HG02852 (cell line): ENCODE results near the gene FAM163B.

Experiments
- ATAC-seq: cut with Tn5 transposase; IDR thresholded peaks from one replicate; pipeline ENCODE4 v1.9.1; 2021; ENCODE audit warnings: mild to moderate bottlenecking, moderate library complexity; ENCODE audit not compliant: unreplicated experiment

The FAM163B gene

DNA sequence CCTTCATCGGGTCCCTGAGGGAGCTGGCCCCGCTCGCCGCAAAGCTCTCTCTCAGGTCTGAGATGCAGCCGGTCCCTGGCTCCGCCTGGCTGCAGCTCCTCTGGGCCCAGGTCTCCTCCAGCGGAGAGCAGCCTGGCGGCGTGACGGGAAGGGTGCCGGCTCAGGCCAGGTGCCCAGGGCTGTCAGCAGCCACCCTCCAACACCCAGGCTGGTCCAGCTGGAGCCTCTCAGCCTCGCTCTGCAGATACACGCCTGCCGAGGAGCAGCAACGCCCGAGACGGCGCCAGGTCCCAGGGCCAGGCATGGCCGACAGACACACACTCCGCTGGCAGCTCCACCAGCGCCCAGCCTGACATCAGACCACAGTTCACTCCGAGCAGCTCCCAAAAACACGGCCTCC lies 25.6 kb downstream of the FAM163B start:
- ATAC-seq: no peak

DNA sequence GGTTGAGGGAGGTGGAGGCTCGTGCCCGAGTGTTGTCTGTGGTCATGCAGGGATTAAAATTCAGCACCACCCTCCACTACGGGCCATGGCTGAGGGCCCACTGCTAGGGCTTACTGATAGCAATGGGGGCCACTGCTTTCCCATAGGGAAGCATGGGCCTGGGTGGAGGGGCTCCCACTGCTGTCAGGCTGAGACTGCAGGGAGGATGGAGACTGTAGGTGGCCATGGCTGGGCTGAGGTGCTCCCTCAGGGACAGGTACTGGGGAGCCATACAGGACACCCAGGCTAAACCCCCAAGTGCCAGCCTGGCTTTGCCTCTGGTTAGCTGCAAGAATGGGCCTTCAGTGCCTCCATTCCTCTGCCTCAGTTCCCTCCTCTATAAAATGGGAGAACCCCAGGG lies 26.1 kb downstream of the FAM163B start:
- no peak for ATAC-seq

DNA sequence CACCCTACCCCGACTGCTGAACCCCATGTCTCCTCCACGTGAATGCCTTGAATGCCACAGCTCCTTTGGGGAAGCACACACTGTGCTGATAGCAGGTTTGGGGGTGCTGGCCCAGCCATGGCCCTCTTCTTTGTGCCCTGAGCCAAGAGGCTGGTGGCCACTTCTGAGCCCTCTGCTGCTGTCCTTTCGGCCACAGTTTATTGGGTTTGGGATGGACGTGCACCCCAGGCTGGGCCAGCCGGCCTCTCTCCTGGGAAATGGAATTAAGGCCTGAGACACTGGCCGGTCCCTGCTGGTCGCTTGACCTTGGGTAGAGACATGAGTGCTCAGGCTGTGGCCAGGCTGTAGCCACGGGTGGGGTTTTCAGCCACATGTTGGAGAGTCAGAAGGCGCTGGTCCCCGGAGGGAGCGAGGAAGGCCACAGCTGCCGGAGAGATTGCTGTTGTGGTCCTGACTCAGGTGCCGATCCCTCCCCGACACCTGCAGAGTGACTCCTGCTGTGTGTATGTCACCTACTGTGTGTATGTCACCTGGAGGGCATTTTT lies 26.6 kb downstream of the FAM163B start:
- ATAC-seq: no peak

DNA sequence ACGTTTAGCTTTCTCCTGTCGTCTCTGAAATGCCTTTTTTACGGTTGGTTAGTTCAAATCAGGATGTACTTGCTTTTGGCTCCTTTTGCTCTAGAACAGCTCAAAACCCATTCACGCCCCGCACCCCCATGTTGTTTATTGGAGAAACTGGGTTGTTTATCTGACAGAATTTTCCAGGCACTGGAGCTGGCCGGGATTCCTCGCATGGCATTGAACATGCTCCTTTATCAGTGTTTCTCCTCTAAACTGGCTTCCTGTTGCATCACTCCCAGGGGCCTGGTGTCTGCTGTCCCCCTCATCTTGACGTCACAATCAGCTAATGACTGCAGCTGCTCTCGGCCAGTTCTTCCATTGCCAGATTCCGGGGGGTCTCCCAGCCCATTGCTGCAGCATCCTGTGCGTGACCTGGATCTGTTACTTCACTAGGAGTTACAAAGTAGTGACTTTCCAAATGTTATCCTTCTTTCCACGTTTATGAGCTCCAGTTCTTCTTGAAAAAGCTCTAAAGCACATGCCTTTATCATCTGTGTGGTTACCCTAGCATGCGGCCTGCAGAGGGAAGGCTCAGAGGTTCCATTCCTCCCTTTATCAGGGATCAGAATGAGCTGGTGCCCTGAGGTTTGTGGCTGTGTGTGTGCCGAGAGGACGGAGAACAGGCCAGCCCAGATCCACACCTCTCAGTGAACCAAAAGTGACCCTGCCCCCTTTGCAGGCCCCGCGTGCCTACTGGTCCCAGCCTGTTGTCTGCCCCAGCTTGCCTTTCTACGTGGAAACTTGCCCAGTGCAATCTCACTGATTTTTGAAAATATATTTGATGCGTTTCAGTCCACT lies 27.5 kb downstream of the FAM163B start:
- ATAC-seq: no peak

DNA sequence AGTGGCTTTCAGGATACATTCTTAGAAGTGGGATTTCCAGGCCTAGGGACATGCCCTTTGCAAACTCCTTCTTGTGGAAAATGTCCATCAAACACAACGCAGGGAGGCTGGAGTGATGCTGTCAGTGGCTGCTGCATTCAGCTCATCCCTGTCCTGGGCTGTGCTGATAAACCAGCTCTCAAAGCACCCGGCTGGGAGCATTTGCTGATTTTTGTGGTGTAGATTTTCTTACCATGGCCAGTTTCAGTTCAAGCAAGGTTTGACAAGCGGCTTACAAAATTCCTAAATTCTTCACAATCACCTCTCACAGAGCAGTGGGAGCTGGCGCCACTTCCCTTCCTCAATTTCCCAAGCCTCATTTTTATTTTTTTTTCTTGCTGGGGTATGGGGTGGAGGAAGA lies 28.2 kb downstream of the FAM163B start:
- no peak for ATAC-seq

DNA sequence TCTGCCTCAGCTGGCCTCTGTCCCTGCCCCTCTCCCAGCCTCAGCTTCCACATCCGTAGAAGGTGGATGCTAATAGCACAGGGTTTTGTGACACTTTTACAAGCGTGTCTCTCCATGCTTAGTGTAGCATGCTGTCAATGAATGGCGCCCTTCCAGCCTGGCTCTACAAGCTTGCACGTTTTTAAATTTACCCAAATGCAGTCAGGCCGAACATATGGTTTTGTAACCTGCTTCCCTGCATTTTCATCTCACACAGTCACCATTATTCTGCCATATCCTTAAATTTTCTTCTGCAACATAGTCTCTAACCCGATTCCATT lies 28.8 kb downstream of the FAM163B start:
- no peak for ATAC-seq

DNA sequence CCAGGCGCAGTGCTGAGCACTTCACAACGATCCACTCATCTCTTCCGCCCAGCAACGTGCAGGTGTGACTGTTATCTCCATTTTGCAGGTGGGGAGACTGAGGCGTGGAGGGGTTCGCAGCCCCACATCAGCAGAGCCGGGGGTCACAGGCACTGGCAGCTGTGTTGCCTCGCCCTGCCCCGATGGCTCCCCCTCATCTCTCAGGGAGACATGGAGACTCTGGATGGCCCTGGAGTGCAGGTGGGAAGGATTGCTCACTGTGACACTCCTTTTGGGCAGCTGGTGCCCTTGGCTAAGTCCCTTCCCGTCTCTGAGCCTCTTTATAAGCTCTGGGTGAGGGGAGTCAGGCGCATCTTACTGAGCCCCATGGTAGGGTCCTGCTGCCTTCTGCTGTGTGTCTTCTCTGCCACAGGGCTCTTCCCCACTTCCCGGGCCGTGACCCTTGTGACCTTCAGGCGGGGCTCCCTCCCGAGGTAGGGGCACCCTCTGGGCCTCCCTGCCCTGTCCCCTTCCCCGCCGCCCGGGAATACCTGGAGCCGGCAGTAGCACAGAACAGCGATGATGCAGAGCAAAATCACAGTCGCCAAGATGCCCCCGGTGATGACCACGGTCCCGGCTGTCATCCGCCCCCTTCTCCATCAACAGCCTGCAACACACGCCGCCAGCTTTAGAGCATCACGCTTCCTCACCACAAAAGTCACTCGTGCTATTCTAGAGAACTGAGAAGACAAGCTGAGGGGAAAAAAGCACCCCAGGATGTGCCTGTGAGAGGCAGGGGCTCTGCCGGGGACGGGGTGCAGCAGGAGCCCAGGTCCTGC lies 29.4 kb downstream of the FAM163B start:
- no peak for ATAC-seq

DNA sequence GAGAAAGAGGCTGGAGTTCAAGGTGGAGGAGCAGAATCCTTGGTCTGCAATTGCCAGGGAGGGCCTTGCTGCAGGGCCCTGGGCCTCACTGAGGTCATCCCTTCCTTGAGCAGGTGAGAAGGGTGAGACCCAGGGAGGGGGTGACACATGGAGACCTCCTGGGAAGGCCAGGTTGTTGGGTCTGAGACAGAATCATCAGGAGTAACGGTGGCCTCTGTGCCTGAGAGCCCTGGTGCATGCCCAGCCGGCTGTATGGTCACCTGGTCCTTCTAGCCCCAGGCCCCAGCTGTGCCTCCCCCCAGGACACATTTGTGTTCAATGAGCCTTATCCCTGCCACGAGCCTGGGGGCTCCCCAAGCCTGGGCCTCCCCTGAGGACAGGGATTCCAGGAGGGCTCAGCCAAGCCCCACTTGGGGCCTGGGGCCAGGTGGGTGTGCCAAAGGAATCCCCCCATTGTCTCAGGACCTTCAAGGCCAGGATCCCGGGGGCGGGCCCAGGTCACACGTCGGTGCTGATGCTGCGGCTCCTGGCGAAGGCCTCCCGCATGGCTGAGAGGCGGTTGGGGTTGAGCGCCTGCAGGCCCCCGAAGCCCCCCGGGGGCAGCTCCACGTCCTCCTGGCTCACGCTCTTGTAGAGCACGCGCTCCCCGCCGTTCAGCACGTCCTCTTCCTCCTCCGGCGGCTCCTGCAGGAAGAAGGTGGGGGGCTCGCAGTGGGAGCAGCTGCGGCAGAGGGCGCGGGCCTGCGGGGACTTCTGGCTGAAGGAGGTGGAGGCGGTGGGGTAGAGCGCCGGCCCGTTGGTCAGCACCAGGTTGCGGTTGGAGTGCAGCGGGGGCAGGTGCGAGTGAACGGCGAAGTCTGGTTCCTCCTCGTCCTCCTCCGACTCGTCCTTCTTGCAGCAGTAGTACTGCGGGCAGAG lies 30.4 kb downstream of the FAM163B start:
- ATAC-seq: no peak

DNA sequence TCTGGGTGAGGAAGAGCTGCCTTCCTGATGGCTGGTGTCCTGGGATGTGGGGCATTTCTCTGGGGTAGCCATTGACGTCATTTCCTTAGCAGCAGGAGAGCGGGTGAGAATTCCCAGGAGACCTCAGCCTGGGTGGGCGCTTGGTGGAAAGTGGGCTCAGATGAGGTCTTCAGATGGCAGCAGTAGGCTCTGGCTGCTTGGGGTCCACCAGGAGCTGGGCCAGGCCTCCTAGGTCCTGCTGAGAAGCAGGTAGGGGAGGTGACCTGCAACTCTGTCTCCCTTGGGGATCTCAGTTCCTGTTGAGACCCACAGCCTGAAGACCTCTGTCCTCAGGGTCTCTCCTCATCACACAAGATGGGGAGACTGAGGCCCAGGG lies 31.5 kb downstream of the FAM163B start:
- ATAC-seq: no peak

DNA sequence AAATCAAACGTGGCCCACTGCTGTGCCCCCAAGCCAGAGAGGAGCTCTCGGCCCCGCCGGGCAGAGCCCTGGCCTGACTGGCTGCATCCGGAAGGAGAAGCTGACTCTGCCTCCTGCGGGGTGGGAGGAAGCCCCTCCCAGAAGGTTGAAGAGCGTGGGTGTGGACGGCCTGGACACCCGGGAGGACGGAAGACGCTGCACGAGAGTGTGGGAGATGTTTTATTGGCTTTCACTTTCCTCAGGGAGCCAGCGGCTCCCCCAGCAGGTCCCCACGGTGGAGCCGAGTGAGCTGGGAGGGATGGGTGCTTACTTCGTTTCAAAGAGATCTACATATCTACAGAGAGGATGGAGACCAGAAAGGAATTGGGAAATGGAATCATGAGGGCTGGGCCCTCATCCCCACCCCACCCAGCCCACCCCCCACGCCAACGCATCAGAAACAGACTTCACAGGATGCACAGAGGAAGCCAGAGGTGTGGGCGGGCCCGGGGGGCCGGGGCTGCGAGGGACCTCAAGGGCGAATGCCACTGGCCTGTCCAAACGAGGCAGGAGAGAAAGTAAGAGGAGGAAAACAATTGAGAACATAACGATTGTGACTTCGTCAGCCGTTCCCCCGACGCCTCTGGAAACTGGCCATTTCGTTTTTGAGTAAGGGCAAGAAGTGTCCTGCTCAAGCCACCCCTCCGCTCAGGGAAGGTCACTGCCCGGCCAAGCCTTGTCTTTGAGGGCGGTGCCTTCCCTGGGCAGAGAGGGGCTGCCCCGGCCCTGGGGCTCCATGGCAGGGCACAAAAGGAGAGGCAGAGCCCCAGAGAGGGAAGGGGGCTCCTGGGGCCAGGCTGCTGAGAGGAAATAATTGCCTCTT lies 32.1 kb downstream of the FAM163B start:
- no peak for ATAC-seq

DNA sequence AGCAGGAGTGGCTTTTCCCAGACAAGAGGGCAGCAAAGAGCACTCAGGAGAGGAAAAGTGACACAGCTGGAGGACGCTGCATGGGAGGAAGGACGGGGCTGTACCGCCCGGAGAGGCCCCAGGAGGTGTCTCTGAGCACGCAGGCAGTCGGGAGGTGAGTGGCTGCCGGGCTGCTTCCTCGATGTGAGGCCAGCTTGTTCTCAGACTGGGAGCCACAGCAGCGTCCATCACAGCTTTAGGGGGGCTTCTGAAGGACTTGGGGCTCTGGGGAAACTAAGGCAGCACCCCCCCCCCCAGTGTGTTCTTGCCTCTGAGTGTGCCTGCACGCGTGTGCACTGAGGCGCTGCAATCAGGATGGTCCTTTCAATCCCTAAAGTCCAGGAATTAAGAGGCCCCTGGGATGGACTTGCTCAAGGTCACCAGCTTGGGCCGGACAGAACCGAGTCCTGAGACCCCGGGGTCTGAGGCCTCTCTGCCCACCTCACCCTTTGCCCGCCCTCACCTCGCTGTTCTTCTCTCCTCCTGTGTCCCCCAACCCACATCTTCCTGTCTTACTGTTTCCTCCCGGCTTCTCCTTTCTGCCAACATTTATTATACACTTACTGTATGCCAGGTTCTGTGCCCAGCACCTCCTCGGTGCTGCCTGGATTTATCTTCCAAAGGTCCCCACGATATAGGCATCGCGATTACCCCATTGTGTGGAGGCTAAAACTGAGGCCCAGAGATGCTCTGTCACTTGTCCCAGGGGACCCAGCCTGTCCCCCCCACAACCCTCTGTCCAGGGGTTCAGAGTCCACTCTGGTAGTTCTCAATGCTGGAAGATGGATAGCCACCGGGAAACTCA lies 32.9 kb downstream of the FAM163B start:
- ATAC-seq: no peak

DNA sequence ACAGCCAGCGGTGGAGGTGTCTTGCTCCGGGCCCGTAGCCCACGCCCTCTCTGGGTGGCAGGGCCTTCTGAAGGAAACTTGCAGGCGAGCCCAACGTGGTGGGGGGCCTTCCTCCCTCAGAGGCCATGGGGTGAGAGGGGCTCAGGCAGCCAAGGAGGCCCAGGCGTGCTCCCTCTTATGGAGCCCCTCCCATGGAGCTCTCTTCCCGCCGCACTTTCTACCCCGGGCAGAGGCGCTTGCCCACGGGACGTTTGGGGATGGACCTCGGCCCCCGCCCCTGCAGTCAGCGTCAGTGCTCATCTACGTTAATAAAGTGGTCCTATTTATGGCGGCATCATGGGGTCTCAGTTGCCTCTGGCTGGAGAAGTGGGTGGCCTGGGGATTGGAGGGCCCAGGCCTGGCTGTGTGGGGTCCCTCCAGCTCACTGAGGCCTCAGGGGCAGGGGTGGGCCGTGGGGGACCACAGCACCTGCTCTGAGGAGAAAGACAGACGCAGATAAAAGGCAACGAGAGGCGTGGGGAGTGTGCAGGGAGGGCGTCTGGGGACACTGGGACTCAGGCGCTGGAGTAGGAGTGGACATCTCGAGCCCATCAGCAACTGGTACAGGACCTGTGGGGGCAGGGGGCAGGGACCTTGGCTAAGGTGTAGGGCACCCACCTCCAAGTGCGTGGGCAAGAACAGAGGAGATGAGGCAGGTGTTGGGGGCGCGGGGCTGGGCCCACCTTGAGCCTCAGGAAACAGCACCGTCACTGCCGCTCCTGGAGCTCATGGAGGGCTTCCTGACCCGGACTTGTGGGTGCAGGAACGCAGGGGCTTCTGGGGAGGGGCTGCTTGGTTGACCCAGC lies 33.8 kb downstream of the FAM163B start:
- ATAC-seq: no peak

DNA sequence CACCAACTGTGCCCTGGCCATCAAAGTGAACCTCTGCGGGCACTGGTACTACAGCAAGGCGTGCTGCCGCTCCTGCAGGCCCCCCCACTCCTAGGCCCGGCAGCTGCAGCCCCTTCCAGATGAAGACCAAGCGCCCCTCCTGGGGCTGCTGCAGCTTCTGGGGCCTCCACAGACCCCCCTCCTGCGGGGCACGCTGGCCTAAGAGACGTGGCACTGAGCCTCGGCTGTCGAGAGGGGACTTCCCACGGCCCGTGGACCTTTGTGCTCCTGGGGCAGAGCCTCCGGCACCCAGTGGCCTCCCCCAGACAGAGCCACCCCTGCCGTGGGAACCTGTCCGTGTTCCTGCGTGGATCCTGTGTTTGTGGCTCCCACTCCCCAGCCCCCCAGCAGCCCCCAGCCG lies 34.4 kb downstream of the FAM163B start:
- no peak for ATAC-seq

DNA sequence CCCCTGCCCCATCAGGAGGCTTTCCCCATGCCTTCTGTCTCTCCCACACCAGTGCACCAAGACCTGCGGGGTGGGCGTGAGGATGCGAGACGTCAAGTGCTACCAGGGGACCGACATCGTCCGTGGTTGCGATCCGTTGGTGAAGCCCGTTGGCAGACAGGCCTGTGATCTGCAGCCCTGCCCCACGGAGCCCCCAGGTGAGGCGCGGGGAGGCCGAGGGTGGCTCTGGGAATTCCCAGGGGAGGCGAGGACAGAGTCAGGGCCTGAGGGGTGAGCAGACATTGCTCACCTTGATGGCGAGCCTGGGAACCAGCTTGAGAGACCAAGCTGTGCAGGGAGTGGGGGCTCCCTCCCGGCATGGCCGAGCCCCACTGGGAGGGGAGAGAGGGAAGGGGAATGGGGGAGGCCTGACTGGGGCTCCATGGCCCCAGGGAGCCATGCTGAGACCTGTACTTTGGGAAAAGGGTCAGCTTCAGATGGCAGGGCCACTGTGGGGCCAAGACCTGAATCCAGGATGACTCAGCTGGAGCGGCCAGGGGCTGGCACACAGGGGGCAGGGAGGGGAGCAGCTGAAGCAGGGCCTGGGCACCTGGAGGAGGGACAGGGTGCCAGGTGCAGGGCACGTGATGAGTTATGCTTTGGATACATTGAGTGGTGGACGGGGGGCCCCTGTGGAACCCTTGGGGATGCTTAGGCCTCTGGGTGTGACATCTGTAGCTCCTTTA lies 35.2 kb downstream of the FAM163B start:
- no peak for ATAC-seq

DNA sequence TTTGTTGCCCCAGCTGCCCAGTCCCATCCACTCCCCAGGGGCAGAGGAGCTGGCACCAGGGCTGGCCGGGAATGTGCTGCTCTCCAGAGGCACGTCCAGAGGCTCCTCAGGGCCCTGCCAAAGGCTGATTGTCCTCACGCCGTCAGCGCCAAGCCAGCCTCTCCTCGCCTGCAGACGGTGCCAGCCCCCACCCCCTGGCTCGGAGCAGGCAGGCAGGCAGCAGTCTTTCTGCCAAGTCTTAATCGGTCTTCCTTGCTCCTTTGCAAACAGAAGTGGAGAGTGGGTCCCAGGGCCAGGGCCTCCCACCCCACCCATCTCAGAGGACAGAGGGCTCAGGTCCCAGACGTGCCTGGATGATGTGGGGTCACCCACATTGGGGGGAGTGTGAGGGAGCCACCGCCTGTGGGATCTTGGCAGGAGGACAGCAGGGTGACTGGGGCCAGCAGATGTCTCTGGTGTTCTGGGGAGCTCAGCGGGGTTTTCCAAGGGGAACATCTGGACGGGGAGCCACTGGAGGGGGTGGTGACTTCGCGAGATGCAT lies 36.3 kb downstream of the FAM163B start:
- ATAC-seq: no peak

DNA sequence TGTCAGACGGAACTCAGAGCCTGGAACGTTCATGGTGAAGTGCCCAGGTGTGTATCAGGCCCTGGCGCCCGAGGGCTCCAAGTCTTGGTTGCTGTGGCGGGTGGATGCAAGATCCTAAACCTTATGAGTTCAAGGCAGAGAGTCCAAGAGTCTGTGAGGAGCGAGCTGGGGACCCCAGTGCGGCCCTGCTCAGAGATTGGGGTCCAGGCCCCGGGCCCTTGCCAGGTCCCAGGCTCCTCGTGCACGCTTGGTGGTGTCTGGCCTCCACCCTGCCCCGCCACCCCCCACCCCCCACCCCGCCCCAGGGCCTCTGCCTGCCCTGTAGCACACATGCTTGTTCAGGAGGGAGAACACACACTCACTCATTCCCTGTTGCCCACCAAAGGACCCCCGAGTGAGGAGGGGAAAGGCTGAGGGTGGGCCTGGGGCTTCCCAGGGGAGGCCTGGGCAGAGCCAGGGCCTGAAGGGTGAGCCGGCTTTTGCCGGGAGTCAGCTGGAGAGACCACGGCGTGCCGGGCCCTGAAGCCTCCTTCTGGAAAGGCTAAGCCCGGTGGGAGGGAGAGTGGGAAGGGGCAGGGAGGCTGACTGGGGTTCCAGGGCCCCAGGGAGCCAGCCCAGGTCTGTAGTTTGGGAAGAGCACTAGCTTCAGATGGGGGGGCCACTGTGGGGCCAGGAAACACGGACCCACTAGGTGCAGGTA lies 37.1 kb downstream of the FAM163B start:
- ATAC-seq: no peak

DNA sequence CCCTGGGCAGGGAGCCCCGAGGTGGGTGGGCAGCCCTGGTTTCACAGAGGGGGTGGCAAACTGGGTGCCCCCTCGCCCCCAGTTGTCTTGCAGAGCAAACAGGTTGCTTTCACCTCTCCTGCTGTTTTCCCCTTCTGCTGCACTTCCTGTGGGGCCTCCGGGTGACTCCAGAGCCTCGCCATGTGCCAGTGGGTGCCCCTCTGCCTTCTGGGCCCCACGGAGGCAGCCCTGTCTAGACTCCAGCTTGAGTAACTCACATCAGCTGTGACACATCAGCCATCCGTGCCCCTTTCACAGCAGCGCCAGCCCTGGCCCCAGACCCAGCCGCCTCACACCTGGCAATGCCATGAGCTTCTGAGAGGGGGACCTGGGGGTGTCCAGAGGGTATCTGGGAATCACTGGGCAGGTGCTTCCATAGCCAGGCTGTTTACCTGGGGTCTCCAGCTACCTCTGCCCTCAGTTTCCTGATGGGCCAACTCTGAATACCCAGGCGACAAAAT lies 37.7 kb downstream of the FAM163B start:
- no peak for ATAC-seq
